NCI-H2029 treated with DMSO at 0.1 percent for 48 hours (cell line): ENCODE data around the gene G3BP2.
"Not testable (repeated sequence)": the region's sequence is repeated elsewhere in the genome, so short reads cannot be mapped to it uniquely, and the experiment has no call there.

Experiments used
- DNase-seq: peaks from one replicate; lab custom pipeline; 2025; lab: John Stamatoyannopoulos, UW

G3BP2 gene

GRCh38 chr4:75673027-75673958, at the start of gene G3BP2:
Gene G3BP2 (minus strand): TSS chr4:75673411. CDS start chr4:75662025, 11,386 bp downstream.
- peak; percentile 90 for DNase-seq

- DNase-seq = no peak
Measured at GRCh38 chr4:75722417-75722816, 49.2 kb upstream of the G3BP2 start.

GRCh38 chr4:75718529-75718928, 45.3 kb upstream of the G3BP2 start:
- no peak for DNase-seq

- DNase-seq = no peak
Measured at GRCh38 chr4:75717408-75717807, 44.2 kb upstream of the G3BP2 start.

GRCh38 chr4:75716054-75716453, 42.8 kb upstream of the G3BP2 start:
- not testable (repeated sequence) for DNase-seq

GRCh38 chr4:75715105-75715799, 42.0 kb upstream of the G3BP2 start:
- DNase-seq = no peak

- no peak for DNase-seq
Measured at GRCh38 chr4:75714704-75715103, 41.5 kb upstream of the G3BP2 start.

- no peak for DNase-seq
Measured at GRCh38 chr4:75714011-75714410, 40.8 kb upstream of the G3BP2 start.

- no peak for DNase-seq
Measured at GRCh38 chr4:75710246-75710645, 37.0 kb upstream of the G3BP2 start.

- DNase-seq = no peak
Measured at GRCh38 chr4:75708218-75708691, 35.0 kb upstream of the G3BP2 start.

- no peak for DNase-seq
Measured at GRCh38 chr4:75705198-75705977, 32.2 kb upstream of the G3BP2 start.

GRCh38 chr4:75702919-75703411, 29.8 kb upstream of the G3BP2 start:
- DNase-seq = no peak

GRCh38 chr4:75699299-75699698, 26.1 kb upstream of the G3BP2 start:
- DNase-seq = no peak

- DNase-seq = no peak
Measured at GRCh38 chr4:75698963-75699228, 25.7 kb upstream of the G3BP2 start.

GRCh38 chr4:75698162-75698962, 25.2 kb upstream of the G3BP2 start:
- no peak for DNase-seq

- DNase-seq = no peak
Measured at GRCh38 chr4:75696581-75696980, 23.4 kb upstream of the G3BP2 start.

GRCh38 chr4:75696071-75696470, 22.9 kb upstream of the G3BP2 start:
- no peak for DNase-seq

- DNase-seq = not testable (repeated sequence)
Measured at GRCh38 chr4:75692066-75692465, 18.9 kb upstream of the G3BP2 start.

GRCh38 chr4:75687125-75687524, 13.9 kb upstream of the G3BP2 start:
- DNase-seq = not testable (repeated sequence)

GRCh38 chr4:75686346-75686745, 13.1 kb upstream of the G3BP2 start:
- DNase-seq = no peak

GRCh38 chr4:75685546-75686189, 12.5 kb upstream of the G3BP2 start:
- no peak for DNase-seq
